T-helper 2 cell treated with Interferon-gamma antibody and Interleukin-4, amounts not matched to agents 5 μg/mL and 100 μg/mL, for 36 hours (primary cell): Measurements from ENCODE around the gene HIRA.
"Not testable (repeated sequence)": the region's sequence is repeated elsewhere in the genome, so short reads cannot be mapped to it uniquely, and the experiment has no call there.

ENCODE experiments used
- DNase-seq: peaks from one replicate; pipeline ENCODE4 v3.0.0; 2021; ENCODE audit warnings: low spot score
- H3K27ac Mint-ChIP-seq: one replicate; pipeline ENCODE4 v1.8.0; 2021; ENCODE audit warnings: mild to moderate bottlenecking, mixed read lengths
- H3K27me3 Mint-ChIP-seq: one replicate; pipeline ENCODE4 v1.8.0; 2021; ENCODE audit warnings: low read depth, mixed read lengths
- H3K36me3 Mint-ChIP-seq: one replicate; pipeline ENCODE4 v1.8.0; 2021; ENCODE audit warnings: low read depth, mixed read lengths
- H3K4me1 Mint-ChIP-seq: one replicate; pipeline ENCODE4 v1.8.0; 2021; ENCODE audit warnings: low read depth, mixed read lengths
- H3K4me3 Mint-ChIP-seq: one replicate; pipeline ENCODE4 v1.8.0; 2022; ENCODE audit warnings: mild to moderate bottlenecking, moderate library complexity, mixed read lengths
- H3K9me3 Mint-ChIP-seq: one replicate; pipeline ENCODE4 v1.8.0; 2021; ENCODE audit warnings: mixed read lengths

The HIRA gene

GRCh38 chr22:19442166-19442565 is 10.6 kb upstream of the HIRA start:
- Mint-ChIP-seq H3K4me1 (peaks cover 30% of the 10 kb centered on the region), H3K36me3 (peaks cover 25% of the 10 kb centered on the region), H3K27ac (no peak overlapping the region), H3K4me3 (no peak overlapping the region), H3K9me3 (no peaks in the 10 kb centered on the region), H3K27me3 (no peaks in the 10 kb centered on the region)
- no peak for DNase-seq

- peaks cover 22% of the 10 kb centered on the region for H3K4me1 Mint-ChIP-seq
These were observed 9.1 kb upstream of the HIRA start for GRCh38 chr22:19440411-19441195.

GRCh38 chr22:19438298-19438697 is 6.8 kb upstream of the HIRA start:
- no peak for DNase-seq
- no peak overlapping the region for H3K4me3 Mint-ChIP-seq
- no peaks in the 10 kb centered on the region for H3K9me3 Mint-ChIP-seq
- H3K4me1 Mint-ChIP-seq: peaks cover 12% of the 10 kb centered on the region
- no peak overlapping the region for H3K27ac Mint-ChIP-seq
- H3K36me3 Mint-ChIP-seq: peaks cover 15% of the 10 kb centered on the region
- H3K27me3 Mint-ChIP-seq: no peaks in the 10 kb centered on the region

More at GRCh38 chr22:19440411-19441195, 9.1 kb upstream of the HIRA start:
- H3K4me3 Mint-ChIP-seq: no peak overlapping the region
- H3K27me3 Mint-ChIP-seq: no peaks in the 10 kb centered on the region
- no peak for DNase-seq
- no peaks in the 10 kb centered on the region for H3K9me3 Mint-ChIP-seq
- no peak overlapping the region for H3K27ac Mint-ChIP-seq
- H3K36me3 Mint-ChIP-seq: peaks cover 20% of the 10 kb centered on the region

DNA sequence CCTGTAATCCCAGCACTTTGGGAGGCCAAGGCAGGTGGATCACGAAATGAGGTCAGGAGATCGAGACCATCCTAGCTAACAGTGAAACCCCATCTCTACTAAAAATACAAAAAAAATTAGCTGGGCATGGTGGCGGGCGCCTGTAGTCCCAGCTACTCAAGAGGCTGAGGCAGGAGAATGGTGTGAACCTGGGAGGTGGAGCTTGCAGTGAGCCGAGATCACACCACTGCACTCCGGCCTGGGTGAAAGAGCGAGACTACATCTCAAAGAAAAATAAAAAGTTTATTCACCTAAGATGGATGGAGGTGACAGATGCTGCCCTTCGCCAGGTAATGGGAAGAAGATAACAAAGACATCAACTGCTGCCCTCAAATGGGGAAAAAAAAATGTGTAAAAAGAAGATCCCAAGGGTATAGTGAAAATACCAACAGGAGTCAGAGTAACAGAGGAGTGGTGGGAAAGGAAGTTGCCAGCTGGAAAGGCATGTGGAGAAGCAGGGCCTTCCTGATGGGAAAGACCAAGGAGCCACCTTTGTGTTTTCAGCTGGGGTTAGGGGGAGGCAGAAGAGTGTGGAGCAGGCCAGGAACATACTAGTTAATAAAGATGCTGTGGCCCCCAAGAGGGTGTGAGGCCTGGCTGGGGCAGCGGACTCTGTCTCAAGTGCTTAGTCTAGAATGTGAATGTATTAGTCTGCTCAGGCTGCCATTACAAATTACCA is 5.1 kb upstream of the HIRA start:
- DNase-seq, H3K4me1 Mint-ChIP-seq, H3K9me3 Mint-ChIP-seq, H3K36me3 Mint-ChIP-seq, H3K4me3 Mint-ChIP-seq, H3K27me3 Mint-ChIP-seq: not testable (repeated sequence)
- H3K27ac Mint-ChIP-seq: peak overlapping the region; percentile 18

DNA sequence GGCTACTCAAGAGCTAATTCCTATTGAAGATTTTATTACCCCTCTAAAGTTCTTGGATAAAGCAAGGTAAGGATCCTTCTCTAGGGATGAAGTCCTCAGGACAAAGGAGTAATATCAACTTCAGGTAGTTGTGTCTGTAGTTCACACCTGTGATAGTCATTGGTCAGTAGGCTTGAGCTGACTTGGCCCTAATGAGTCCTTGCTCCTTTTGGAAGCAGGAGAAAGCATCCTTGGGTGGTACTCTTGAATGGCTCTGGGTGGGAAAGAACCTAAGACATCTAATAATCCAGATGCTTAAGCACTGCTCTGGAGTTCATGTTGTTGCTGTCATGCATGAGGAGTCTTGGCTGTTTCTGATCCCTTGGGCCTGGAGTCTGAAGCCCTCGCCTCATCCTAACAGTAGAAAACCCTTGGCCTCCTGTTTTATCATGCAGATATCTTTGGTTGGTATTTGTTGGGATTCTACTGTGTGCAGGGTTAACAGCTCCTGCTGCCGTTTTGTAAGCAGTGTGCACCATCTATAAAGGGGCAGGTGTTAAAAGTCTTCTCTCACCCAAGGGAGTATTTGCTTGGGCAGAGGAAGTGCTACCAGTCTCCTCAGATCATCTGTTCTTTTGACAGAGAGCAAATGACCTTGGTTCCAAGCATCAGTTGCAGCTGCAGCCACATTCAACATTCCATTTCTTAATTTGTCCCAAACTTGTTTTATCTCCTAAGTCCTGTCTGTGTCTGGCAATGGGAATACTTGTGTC is 3.5 kb upstream of the HIRA start:
- peaks cover 14% of the 10 kb centered on the region for H3K4me1 Mint-ChIP-seq
- H3K4me3 Mint-ChIP-seq: no peak overlapping the region
- DNase-seq: no peak
- peak overlapping the region; percentile 31 for H3K27ac Mint-ChIP-seq
- H3K9me3 Mint-ChIP-seq: no peaks in the 10 kb centered on the region
- no peaks in the 10 kb centered on the region for H3K27me3 Mint-ChIP-seq
- H3K36me3 Mint-ChIP-seq: peaks cover 8% of the 10 kb centered on the region

DNA sequence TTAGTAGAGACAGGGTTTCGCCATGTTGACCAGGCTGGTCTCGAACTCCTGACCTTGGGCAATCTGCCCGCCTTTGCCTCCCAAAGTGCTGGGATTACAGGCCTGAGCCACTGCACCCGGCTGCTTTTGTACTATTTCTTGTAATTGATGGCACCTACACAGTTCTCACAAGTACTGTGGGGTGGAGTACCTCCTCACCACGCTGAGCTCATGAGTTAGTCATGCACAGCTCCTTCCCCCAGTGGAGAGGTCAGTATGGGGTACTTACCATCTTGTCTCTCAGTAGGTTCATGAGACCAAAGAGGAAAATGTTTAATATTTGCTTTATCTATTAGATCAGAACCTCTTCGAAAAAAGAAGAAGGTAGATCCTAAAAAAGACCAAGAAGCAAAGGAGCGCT is 2.9 kb upstream of the HIRA start:
- Mint-ChIP-seq H3K9me3 (no peaks in the 10 kb centered on the region), H3K4me1 (peaks cover 20% of the 10 kb centered on the region), H3K4me3 (peak overlapping the region; percentile 24), H3K36me3 (peaks cover 13% of the 10 kb centered on the region), H3K27me3 (no peaks in the 10 kb centered on the region), H3K27ac (no peak overlapping the region)
- DNase-seq: no peak

DNA sequence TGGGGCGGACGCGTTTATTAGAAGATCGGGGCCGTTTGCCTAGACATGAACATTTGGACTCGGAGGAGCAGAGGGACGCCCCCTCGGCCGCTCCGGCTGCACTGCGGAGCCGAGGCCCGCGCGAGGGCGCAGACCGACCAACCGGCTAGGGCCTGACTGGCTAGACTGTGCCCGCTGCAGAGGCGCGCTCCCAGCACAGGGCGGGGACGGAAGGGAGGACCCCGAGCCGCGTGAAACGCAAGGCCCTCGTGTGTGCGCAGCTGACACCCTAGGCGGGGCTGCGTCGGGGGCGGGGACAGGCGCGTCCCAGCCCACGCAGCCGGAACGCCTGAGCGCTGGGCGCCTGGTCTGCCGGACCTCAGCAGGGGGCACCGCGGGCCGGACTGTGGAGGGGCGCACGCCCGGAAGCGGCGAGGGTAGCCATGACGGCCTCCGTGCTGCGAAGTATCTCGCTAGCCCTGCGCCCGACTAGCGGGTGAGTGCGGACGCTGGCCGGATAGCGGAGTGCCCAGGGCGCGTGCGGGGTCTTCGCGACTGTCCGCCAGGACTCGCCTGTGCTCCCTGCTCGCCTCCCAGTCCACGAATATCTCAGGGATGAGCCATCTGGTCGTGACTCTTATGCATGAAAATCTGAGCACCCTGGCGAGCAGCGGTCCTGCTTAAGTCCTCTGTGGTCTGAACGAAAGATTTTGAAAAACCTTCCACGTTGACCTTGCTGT is 759 bp upstream of the HIRA start, which contains the start of gene MRPL40:
Gene MRPL40, plus strand, starts transcription at position 413 of the 719 bp plus-strand sequence. Its CDS starts 10 bp downstream, at position 423.
- peaks cover 16% of the 10 kb centered on the region for H3K36me3 Mint-ChIP-seq
- peak; percentile 92 for DNase-seq
- H3K9me3 Mint-ChIP-seq: no peaks in the 10 kb centered on the region
- H3K4me3 Mint-ChIP-seq: peak within 1 kb of the TSS; percentile 92
- H3K27ac Mint-ChIP-seq: peak within 1 kb of the TSS; percentile 93
- H3K27me3 Mint-ChIP-seq: no peaks in the 10 kb centered on the region
- H3K4me1 Mint-ChIP-seq: peaks cover 28% of the 10 kb centered on the region

- Mint-ChIP-seq H3K36me3 (peaks cover 22% of the 10 kb centered on the region), H3K9me3 (no peaks in the 10 kb centered on the region)
These were observed 517 bp downstream of the HIRA start for GRCh38 chr22:19430890-19431541.

GRCh38 chr22:19429950-19430889 is 1.3 kb downstream of the HIRA start:
- H3K4me1 Mint-ChIP-seq: peaks cover 40% of the 10 kb centered on the region

More at GRCh38 chr22:19430890-19431541, 517 bp downstream of the HIRA start:
- DNase-seq: peak; percentile 27
- Mint-ChIP-seq H3K4me1 (peaks cover 39% of the 10 kb centered on the region), H3K27me3 (no peaks in the 10 kb centered on the region), H3K4me3 (peak overlapping the region; percentile 89), H3K27ac (peak overlapping the region; percentile 84)

DNA sequence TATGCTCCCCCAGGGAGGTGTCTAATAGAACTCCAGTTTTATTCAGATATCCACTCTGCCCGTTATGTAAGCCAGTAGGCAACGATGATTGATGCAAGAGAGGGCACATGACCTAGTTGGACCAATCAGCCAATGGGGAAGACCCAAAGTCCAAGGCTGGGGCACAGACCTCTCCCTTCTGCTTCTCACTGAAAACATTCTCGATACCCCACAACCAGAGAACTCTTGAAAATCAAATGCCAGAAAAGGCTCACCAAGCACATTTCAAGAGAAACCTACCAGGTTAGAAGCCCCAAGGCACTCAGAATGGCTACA is 7.4 kb downstream of the HIRA start:
- no peaks in the 10 kb centered on the region for H3K27me3 Mint-ChIP-seq
- peaks cover 69% of the 10 kb centered on the region for H3K4me1 Mint-ChIP-seq
- no peaks in the 10 kb centered on the region for H3K9me3 Mint-ChIP-seq
- DNase-seq: no peak
- H3K4me3 Mint-ChIP-seq: no peak overlapping the region
- H3K36me3 Mint-ChIP-seq: peaks cover 24% of the 10 kb centered on the region
- H3K27ac Mint-ChIP-seq: no peak overlapping the region

More at GRCh38 chr22:19429950-19430889, 1.3 kb downstream of the HIRA start:
- Mint-ChIP-seq H3K4me3 (peak overlapping the region; percentile 89), H3K27me3 (no peaks in the 10 kb centered on the region), H3K9me3 (no peaks in the 10 kb centered on the region), H3K27ac (peak overlapping the region; percentile 84), H3K36me3 (peaks cover 23% of the 10 kb centered on the region)
- no peak for DNase-seq

DNA sequence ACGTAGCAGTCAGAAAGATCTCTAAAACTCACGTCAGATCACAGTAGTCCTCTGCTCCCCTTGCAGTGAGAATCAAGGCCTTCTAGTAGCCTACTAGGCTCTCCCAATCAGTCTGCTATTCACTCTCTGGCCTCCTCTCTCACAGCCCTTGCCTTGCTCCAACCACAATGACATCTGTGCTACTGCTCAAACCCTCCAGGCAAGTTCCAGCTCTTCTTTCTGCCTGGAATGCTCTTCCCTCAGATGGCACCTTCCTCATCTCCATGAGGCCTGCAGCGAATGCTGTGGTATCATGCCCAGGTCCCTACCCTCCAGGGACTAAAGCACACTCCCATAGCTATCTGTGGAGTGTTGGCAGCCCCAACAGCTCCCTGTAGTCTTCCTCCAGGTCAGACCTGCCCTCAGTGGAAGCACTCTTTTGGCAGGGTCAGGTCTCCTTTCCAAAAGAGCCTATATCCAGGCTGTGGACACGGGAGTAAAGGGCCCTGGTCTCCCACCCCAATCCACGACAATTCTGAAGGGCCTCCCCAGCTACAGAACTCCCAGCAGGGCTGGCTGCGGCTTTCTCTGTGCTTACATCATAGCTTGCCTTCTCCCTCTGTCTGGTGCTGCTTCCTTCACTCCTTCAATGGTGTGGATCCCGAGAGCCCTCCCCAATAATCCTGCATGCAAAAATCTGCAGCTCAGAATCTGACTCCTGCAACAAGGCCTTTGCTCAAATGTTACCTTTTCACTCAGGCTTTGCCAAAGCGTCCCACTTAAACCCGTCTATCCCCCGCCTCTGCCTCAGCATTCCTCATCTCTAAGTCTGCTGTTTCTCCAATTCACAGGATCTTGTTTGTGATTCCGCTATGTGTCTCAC is 8.9 kb downstream of the HIRA start:
- Mint-ChIP-seq H3K27me3 (no peaks in the 10 kb centered on the region), H3K4me3 (peak overlapping the region; percentile 11), H3K36me3 (peaks cover 23% of the 10 kb centered on the region), H3K9me3 (no peaks in the 10 kb centered on the region), H3K4me1 (peaks cover 68% of the 10 kb centered on the region), H3K27ac (peak overlapping the region; percentile 76)
- no peak for DNase-seq

DNA sequence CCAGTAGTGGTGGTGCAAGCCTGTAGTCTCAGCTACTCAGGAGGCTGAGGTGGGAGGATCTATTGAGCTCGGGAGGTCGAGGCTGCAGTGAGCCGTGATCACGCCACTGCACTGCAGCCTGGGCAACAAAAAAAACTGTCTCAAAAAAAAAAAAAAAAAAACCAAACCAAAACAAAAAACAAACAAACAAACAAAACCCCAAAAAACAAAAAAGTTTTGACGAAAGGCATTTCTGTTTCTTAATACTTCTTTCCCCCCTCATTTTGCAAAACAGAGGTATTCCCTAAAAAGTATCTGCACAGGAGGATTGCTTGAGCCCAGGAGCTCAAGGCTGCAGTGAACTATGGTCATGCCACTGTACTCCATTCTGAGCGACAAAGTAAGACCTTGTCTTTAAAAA is 11.2 kb downstream of the HIRA start:
- no peaks in the 10 kb centered on the region for H3K9me3 Mint-ChIP-seq
- peak overlapping the region; percentile 86 for H3K27ac Mint-ChIP-seq
- no peaks in the 10 kb centered on the region for H3K27me3 Mint-ChIP-seq
- H3K36me3 Mint-ChIP-seq: peaks cover 25% of the 10 kb centered on the region
- peaks cover 54% of the 10 kb centered on the region for H3K4me1 Mint-ChIP-seq
- no peak for DNase-seq
- peak overlapping the region; percentile 53 for H3K4me3 Mint-ChIP-seq
